Naive B cell (primary cell): Measurements from ENCODE around the gene HS6ST1. TPM values are rescaled to one million over a fixed set of nuclear protein-coding genes. Genes with fewer than 3 reads are reported as not detected.
"Not testable (repeated sequence)": the region's sequence is repeated elsewhere in the genome, so short reads cannot be mapped to it uniquely, and the experiment has no call there.

Source experiments
- ATAC-seq, 2 donors: fragments of 150-1000 bp; cut with Tn5 transposase; 2 replicates each; pipeline ENCODE4 v1.10.0; 2021; ENCODE audit warnings: low read depth in 2 of 2, mild to moderate bottlenecking in 2 of 2, moderate library complexity in 2 of 2
- DNase-seq: peaks from one replicate; pipeline ENCODE4 v3.0.0; 2022
- H3K27ac Mint-ChIP-seq, 6 donors: one replicate each; pipeline ENCODE4 v1.8.0; 2020 to 2022; ENCODE audit warnings: mild to moderate bottlenecking in 6 of 6, mixed read lengths in 6 of 6, moderate library complexity in 5 of 6, inconsistent platforms in 2 of 6
- H3K27me3 Mint-ChIP-seq, 3 donors: one replicate each; pipeline ENCODE4 v1.8.0; 2021 to 2022; ENCODE audit warnings: mixed read lengths in 3 of 3, mild to moderate bottlenecking in 1 of 3
- H3K36me3 Mint-ChIP-seq, 2 donors: one replicate each; pipeline ENCODE4 v1.8.0; 2020 to 2022; ENCODE audit warnings: mixed read lengths in 2 of 2, inconsistent platforms in 1 of 2, mild to moderate bottlenecking in 1 of 2
- H3K4me1 Mint-ChIP-seq, 3 donors: one replicate each; pipeline ENCODE4 v1.8.0; 2020 to 2022; ENCODE audit warnings: mixed read lengths in 3 of 3, inconsistent platforms in 1 of 3, mild to moderate bottlenecking in 1 of 3, moderate library complexity in 1 of 3
- H3K4me3 Mint-ChIP-seq, 8 donors: one replicate each; pipeline ENCODE4 v1.8.0; 2020 to 2022; ENCODE audit warnings: mild to moderate bottlenecking in 8 of 8, mixed read lengths in 8 of 8, moderate library complexity in 8 of 8, inconsistent platforms in 2 of 8
- H3K9me3 Mint-ChIP-seq, 7 donors: one replicate each; pipeline ENCODE4 v1.8.0; 2020 to 2022; ENCODE audit warnings: mixed read lengths in 7 of 7, mild to moderate bottlenecking in 5 of 7, inconsistent platforms in 2 of 7, moderate library complexity in 1 of 7
- polyA plus RNA-seq, 6 donors: library from polyadenylated mRNA; unstranded; fragments of 300-500 nt; fragmentation: Illumina TruSeq; gene quantifications; one replicate each; pipeline ENCODE4 v1.2.3, GENCODE V29; 2021; ENCODE audit warnings: low read depth in 6 of 6

HS6ST1 gene
- polyA plus RNA-seq, 6 donors from 2014 or later: 3.3 to 11.5 (median 6.8) TPM

DNA sequence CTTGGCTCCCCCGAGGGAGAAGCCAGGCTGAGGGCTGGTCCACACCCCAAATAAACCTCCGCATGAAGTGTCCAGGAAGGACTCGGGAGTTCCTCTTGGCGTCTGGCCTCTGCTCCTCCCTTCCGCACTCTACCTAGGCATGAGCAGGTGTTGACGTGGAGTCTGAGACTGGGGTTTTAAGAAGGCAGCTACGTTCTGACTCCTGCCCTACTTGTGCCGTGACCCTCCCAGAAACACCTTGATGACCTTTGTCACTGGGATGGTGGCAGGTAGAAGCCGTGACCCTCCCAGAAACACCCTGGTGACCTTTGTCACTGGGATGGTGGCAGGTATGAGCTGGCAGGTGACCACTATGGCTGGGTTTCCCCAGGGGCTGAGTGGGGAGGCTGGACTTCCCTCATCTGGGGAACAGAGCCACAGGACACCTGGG lies 54.8 kb downstream of the HS6ST1 start:
- no peak overlapping the region for H3K4me3 Mint-ChIP-seq
- peaks cover 0 to 4% (median 0%) of the 10 kb centered on the region in 7 donors for H3K9me3 Mint-ChIP-seq
- H3K27me3 Mint-ChIP-seq: no peaks in the 10 kb centered on the region
- no peaks in the 10 kb centered on the region for H3K36me3 Mint-ChIP-seq
- no peaks in the 10 kb centered on the region for H3K4me1 Mint-ChIP-seq
- DNase-seq: no peak
- H3K27ac Mint-ChIP-seq: no peak overlapping the region
- ATAC-seq: no peak

DNA sequence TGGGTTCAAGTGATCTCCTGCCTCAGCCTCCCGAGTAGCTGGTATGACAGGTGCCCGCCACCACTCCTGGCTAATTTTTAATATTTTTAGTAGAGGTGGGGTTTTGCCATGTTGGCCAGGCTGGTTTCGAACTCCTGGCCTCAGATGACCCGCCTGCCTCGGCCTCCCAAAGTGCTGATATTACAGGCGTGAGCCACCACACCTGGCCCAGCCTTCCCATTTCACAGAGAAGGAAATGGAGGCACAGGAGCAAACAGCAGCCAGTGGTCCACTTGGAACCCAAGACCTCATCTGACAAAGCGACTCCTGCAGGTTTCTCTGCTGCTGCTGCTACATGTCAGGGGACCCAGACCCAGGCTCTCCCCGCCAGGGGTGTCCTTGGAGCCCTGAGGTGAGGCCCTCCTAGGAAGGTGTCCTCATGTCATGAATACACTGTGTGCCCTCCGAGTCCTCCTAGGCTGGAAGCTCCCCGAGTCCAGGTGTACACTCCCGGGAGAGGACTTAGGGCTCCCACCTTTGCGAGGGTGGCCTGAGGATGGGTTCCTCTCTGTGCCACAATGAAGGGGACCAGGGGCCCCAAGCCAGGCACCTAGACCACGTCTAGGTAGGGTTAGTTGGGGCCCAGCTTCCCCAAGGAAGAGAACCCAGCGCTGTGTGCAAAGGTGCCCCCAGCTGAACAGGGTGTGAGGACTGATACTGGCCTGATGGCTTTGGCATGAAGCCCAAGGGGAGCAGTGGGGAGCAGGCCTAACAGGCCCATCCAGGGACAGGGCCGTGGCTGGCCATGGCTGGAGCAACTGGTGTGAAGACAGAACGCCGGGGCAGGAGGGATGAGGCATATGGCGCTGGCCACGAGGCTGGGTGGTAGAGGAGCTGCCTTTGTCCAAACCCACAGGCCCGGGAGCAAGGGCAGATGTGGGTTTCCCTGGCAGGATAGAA lies 56.1 kb downstream of the HS6ST1 start:
- ATAC-seq: no peak

DNA sequence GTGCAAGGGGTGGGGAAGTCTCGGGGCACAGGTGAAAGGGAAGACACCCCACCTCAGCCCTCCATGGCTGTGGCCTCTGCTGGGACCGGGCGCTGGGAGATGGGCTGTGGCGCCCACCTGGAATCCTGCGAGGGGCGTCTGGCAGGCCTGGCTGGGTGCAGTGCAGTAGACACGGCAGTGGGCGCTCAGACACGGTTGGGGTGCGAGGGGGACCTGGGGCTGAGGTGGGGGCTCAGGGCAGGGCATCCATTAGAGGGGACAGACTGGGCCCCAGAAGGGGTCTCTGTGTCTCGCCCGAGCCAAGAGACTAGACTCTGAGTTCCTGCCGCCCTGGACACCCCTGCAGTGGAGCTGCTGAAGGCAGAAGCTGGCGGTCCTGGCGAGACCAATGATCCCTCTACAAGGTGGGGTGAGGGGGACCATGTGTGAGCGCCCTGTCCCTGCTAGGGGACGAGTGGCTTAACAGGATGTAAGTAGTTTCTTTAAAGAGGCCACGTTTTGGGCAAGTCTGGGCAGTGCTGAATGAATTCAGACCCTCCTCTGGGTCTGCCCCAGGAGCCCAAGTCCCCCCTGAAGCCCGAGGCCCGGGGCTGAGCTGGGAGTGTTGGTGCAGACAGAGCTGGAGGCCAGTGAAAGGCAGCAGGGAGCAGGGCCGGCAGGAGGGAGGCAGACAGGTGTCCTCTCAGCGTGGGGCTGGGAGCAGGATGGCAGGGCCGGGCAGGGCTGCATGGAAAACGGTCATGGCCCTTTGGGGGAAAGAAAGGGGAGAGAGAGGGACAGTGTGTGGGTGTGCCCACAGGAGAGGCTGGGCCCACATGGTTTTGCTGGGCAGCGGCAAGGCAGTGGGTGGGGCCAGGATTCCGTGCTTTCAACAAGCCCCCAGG lies 57.2 kb downstream of the HS6ST1 start:
- no peak for DNase-seq
- no peaks in the 10 kb centered on the region for H3K4me1 Mint-ChIP-seq
- no peaks in the 10 kb centered on the region for H3K27me3 Mint-ChIP-seq
- no peak overlapping the region for H3K4me3 Mint-ChIP-seq
- H3K36me3 Mint-ChIP-seq: no peaks in the 10 kb centered on the region
- H3K27ac Mint-ChIP-seq: peak overlapping the region in 1 of 6 donors; percentile 41
- no peak for ATAC-seq
- peaks cover 0 to 6% (median 0%) of the 10 kb centered on the region in 7 donors for H3K9me3 Mint-ChIP-seq

More for the DNA sequence above, 56.1 kb downstream of the HS6ST1 start:
- H3K27me3 Mint-ChIP-seq: no peaks in the 10 kb centered on the region
- peak overlapping the region in 1 of 6 donors; percentile 74 for H3K27ac Mint-ChIP-seq
- no peaks in the 10 kb centered on the region for H3K4me1 Mint-ChIP-seq
- peaks cover 0 to 4% (median 0%) of the 10 kb centered on the region in 7 donors for H3K9me3 Mint-ChIP-seq
- DNase-seq: no peak
- H3K36me3 Mint-ChIP-seq: no peaks in the 10 kb centered on the region
- H3K4me3 Mint-ChIP-seq: no peak overlapping the region

DNA sequence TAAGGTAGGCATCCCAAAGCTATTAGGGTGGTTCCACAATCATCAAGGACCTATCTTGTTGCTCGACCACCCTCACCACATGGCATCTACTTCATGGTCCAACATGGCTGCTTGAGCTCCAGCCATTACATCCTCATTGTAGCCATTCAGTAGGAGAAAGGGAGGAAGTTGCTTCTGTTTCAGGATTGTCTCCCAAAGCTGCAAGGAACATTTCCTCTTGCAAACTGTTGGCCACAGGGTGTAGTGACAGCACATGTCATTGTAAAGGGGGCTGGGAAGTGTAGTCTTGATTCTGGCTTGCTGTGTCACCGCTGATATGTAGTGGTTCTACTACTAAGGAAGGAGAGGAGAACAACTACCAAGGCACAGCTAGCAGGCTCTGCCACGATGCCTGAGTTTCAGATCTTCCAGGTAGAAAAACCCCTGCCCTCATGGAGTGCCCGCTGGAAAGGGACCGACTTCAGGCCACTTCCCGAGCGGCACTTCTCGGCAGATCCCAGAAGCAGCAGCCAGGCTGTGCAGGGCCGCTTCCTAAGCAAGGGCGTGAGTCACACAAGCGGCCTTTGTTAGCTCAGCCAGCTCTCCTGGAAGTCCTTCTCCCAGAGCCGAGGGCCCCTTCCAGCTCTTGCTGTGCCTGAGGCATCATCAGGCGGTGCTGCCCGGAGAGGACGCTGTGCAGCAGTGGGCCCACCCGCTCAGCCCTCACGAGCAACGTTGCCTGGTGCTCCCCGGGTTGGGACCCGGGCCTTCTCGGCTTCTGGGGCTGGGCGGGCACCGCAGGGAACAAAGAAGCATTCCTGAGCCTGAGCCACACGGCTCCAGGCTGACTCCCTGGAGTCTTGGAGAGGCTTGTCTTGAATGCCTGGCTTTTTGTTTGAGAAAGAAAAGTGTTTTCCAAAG lies 58.2 kb downstream of the HS6ST1 start:
- ATAC-seq: no peak
- H3K4me3 Mint-ChIP-seq: no peak overlapping the region
- no peaks in the 10 kb centered on the region for H3K27me3 Mint-ChIP-seq
- peaks cover 0 to 2% of the 10 kb centered on the region in 2 donors for H3K36me3 Mint-ChIP-seq
- DNase-seq: no peak
- peaks cover 0 to 7% (median 0%) of the 10 kb centered on the region in 7 donors for H3K9me3 Mint-ChIP-seq
- no peaks in the 10 kb centered on the region for H3K4me1 Mint-ChIP-seq
- H3K27ac Mint-ChIP-seq: no peak overlapping the region

DNA sequence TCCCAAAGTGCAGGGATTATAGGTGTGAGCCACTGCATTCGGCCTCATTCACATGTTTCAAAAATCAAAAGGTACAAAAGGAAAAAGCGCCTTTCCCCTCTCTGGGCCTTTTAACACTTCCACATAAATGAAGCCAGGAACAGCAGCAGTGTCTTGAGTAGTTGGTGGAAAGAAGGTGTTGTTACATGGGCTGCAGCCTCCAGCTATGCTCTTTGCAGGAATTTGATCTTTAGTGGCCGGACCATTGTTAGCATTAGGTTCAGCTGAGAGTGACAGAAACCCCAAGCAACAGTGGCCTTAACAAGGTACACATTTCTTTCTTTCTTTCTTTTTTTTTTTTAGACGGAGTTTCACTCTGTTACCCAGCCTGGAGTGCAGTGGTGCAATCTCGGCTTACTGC lies 59.1 kb downstream of the HS6ST1 start:
- Mint-ChIP-seq H3K9me3 (peaks cover 0 to 7% (median 0%) of the 10 kb centered on the region in 7 donors), H3K27ac (no peak overlapping the region), H3K4me1 (no peaks in the 10 kb centered on the region), H3K27me3 (no peaks in the 10 kb centered on the region), H3K36me3 (peaks cover 0 to 6% of the 10 kb centered on the region in 2 donors), H3K4me3 (no peak overlapping the region)
- DNase-seq (no peak), ATAC-seq (no peak)

DNA sequence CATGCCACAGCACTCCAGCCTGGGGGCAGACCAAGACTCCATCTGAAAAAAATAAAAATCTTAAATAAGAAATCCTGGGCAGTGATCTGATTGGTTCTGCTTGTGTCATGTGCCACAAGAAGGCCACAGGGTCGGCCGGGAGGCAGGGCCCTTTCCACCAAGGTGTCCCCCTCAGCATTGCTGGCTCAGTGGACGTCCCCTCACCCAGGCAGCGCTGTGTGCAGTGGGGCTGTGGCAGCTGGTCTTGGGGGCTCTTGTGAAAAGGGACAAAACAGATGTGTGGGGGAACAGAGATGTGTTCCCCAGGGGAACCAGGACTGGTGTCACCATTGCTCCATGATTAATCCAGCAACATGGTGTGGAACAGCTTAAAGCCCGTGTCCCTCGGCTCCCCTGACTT lies 60.5 kb downstream of the HS6ST1 start:
- no peak overlapping the region for H3K4me3 Mint-ChIP-seq
- H3K4me1 Mint-ChIP-seq: no peaks in the 10 kb centered on the region
- ATAC-seq (no peak), DNase-seq (no peak)
- H3K36me3 Mint-ChIP-seq: peaks cover 0 to 6% of the 10 kb centered on the region in 2 donors
- no peak overlapping the region for H3K27ac Mint-ChIP-seq
- H3K9me3 Mint-ChIP-seq: peaks cover 0 to 7% (median 0%) of the 10 kb centered on the region in 7 donors
- H3K27me3 Mint-ChIP-seq: no peaks in the 10 kb centered on the region

DNA sequence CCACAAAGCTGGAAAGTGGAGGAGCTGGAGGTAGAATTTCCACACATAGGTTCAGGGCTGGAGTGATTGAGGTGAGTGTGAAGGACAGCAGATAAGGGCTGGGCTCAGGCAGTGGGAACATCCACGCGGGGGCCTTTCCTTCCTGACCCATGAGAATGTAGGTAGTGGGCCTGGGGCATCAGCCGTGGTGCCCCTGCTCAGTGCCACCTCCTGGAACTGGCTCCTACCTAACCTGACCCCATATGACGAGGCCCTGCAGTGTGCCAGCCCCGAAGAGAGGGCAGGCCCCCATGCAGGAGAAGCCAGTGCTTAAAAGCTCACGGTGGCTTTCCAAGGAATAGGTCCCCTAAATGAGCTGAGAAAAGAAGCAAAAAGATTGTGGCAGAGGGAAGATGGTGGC lies 66.2 kb downstream of the HS6ST1 start:
- DNase-seq (no peak), ATAC-seq (no peak)
- no peaks in the 10 kb centered on the region for H3K27me3 Mint-ChIP-seq
- H3K4me3 Mint-ChIP-seq: no peak overlapping the region
- no peak overlapping the region for H3K27ac Mint-ChIP-seq
- peaks cover 0 to 3% (median 0%) of the 10 kb centered on the region in 7 donors for H3K9me3 Mint-ChIP-seq
- peaks cover 0 to 6% of the 10 kb centered on the region in 2 donors for H3K36me3 Mint-ChIP-seq
- H3K4me1 Mint-ChIP-seq: no peaks in the 10 kb centered on the region

DNA sequence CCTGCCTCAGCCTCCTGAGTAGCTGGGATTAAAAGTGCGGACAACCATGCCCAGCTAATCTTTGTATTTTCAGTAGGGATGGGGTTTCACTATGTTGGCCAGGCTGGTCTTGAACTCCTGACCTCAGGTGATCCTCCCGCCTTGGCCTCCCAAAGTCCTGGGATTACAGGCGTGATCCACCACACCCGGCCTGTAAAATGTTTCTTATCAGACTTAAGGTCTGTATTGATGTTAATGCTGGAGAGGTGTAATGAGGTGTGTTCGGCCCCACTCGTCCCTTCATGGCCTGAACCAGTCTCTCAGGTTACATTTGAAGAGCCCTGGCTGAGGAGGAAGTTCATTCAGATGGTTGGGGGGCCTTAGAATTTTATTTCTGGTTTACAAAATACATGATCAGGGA lies 66.6 kb downstream of the HS6ST1 start:
- H3K4me3 Mint-ChIP-seq, H3K9me3 Mint-ChIP-seq, ATAC-seq: not testable (repeated sequence)

DNA sequence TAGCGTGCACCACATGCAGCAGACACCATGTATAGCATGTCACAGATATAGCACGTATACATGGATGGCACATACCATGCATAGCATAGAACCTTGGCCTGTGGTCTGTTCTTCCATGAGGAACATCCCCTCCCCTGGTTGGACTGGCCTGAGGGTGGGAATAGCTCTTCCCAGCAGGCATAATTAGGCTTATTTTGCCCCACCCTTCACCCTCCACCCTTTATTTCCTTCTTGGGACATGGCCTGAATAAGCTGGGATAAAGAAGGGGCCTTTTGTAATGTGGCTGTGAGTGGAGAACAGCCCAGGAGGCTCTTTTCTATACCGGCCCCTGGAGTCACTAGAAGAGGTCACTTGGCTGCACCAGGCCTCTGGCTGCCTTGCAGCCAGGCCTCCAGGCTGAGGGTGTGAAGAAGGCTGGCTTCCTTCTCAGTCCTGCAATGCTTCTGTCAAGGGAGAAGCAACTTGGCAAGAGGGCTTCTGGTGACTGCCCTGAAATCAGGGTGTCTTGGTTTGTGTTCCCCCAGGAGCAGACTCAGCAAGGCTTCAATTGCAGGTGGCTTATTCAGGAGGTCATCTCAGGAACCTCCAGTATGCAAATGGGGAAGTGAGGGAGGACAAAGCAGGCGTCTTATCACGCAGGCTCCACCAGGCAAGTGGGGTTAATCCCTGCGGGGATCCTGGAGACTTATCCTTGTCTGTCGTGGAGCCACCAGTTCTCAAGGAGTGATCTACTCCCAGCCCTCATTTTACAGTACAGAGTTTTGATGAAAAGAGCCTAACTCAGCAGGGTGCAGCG lies 68.2 kb downstream of the HS6ST1 start:
- H3K36me3 Mint-ChIP-seq: peaks cover 0 to 4% of the 10 kb centered on the region in 2 donors
- no peak overlapping the region for H3K27ac Mint-ChIP-seq
- H3K4me1 Mint-ChIP-seq: no peaks in the 10 kb centered on the region
- DNase-seq (no peak), ATAC-seq (no peak)
- H3K9me3 Mint-ChIP-seq: no peaks in the 10 kb centered on the region
- no peaks in the 10 kb centered on the region for H3K27me3 Mint-ChIP-seq
- no peak overlapping the region for H3K4me3 Mint-ChIP-seq

More for the DNA sequence above, 66.6 kb downstream of the HS6ST1 start:
- not testable (repeated sequence) for DNase-seq, H3K27me3 Mint-ChIP-seq, H3K4me1 Mint-ChIP-seq, H3K36me3 Mint-ChIP-seq, H3K27ac Mint-ChIP-seq

DNA sequence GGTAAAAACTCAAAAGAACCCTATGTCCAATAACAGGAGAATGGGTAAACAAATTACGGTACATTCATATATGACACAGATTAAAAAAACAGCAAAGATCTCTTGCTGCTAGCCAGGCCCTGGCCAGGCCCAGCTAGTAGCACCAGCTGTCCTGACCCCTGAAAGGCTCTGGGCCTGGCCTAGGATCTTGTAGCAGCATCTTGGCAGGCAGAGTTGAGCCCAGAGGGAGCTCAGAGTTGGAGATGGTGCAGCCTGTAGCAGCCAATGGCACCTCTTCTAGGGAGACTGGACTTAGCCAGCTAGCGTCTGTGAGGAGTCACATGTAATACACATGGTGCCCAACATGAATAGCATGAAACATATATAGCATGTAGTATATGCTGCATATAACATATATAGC lies 69.1 kb downstream of the HS6ST1 start:
- Mint-ChIP-seq H3K27ac (no peak overlapping the region), H3K27me3 (no peaks in the 10 kb centered on the region), H3K4me3 (no peak overlapping the region), H3K9me3 (no peaks in the 10 kb centered on the region), H3K4me1 (no peaks in the 10 kb centered on the region), H3K36me3 (no peaks in the 10 kb centered on the region)
- no peak for ATAC-seq
- no peak for DNase-seq

DNA sequence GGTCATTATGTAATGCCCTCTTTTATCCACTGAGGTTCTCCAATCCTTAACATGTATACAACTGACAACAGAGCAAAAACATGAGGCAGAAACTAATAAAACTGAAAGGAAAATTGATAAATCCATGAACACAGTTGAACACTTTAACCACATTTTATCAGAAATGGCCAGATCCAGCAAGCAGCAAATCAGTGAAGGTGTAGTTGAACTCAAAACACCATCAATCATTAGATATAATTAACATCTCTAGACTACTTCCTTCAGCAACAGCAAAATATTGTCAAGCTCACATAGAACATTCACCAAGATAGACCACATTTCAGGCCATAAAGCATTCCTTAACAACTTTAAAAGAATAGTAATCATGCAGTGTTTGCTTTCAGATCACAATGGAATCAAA lies 72.9 kb downstream of the HS6ST1 start:
- Mint-ChIP-seq H3K27me3 (no peaks in the 10 kb centered on the region), H3K9me3 (no peaks in the 10 kb centered on the region), H3K4me3 (no peak overlapping the region)

DNA sequence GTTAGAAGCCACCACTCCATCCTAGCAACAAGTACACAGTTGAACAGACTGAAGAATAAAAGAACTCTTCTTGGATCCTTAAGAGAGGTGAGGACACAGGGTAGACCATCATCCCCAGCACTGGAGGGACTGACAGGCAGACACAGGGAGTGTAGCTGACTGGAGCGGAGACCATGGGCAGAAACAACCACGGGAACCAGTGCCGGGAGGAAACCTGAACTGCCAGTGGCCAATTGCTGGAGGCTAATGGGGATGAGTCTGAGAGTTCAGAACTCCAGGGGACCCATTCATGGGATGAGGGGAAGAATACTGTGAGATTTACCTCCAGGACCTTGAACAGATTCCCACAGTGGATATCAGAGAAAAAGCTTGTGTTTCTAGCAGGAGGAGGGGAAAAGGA lies 76.8 kb downstream of the HS6ST1 start:
- no peaks in the 10 kb centered on the region for H3K9me3 Mint-ChIP-seq
- DNase-seq: no peak
- ATAC-seq: no peak
- H3K27ac Mint-ChIP-seq: peak overlapping the region in 1 of 6 donors; percentile 39
- H3K4me3 Mint-ChIP-seq: no peak overlapping the region
- no peaks in the 10 kb centered on the region for H3K36me3 Mint-ChIP-seq
- no peaks in the 10 kb centered on the region for H3K27me3 Mint-ChIP-seq
- no peaks in the 10 kb centered on the region for H3K4me1 Mint-ChIP-seq

More for the DNA sequence above, 72.9 kb downstream of the HS6ST1 start:
- no peak for ATAC-seq
- Mint-ChIP-seq H3K36me3 (no peaks in the 10 kb centered on the region), H3K4me1 (no peaks in the 10 kb centered on the region), H3K27ac (no peak overlapping the region)
- no peak for DNase-seq
